ENCODE measurements around the gene NMRAL1. TPM values are rescaled to one million over a fixed set of nuclear protein-coding genes. Genes with fewer than 3 reads are reported as not detected.

Gene NMRAL1
- total and polyA plus RNA-seq, 3 experiments from 2014 or later = 63.8 to 75.4 (median 65.8) TPM

- H3K27me3 Mint-ChIP-seq = no peaks in the 10 kb centered on the region
- H3K4me3 ChIP-seq (ENCODE audit: low read length) = no peak overlapping the region
- POLR2A ChIA-PET = interaction anchor here (1.4 kb wide), 1 partner anchor 11 kb away, joined by 4 read pairs; no protein-coding TSS in a partner anchor
- peaks cover 70 to 90% (median 90%) of the 10 kb centered on the region in 3 donors for H3K4me1 Mint-ChIP-seq
- no peak overlapping the region for H3K4me3 Mint-ChIP-seq
- H3K4me1 ChIP-seq (ENCODE audit: insufficient read depth, low read length) = peaks cover 90% of the 10 kb centered on the region
- no peaks in the 10 kb centered on the region for H3K9me3 Mint-ChIP-seq
- peaks cover 11% of the 10 kb centered on the region for H3K36me3 ChIP-seq (ENCODE audit: insufficient read depth, low read length)
- H3K27ac Mint-ChIP-seq = peak overlapping the region in 7 of 8 donors; percentile 35 to 90 (median 76)
- no peak for DNase-seq
- H3K27me3 ChIP-seq (ENCODE audit: insufficient read depth, low read length, poor library complexity, severe bottlenecking) = no peaks in the 10 kb centered on the region
- CTCF ChIA-PET = interaction anchor here (1.1 to 3.8 kb wide), 4 partner anchors 10 to 124 kb away, joined by 3 to 31 read pairs (median 6); partner anchors contain the start of genes HMOX2 and MGRN1
- no peak overlapping the region for H3K27ac ChIP-seq (ENCODE audit: low read depth, low read length)
- no peaks in the 10 kb centered on the region for H3K9me3 ChIP-seq (ENCODE audit: low read length)
- peaks cover 0 to 44% (median 8%) of the 10 kb centered on the region in 3 donors for H3K36me3 Mint-ChIP-seq
Measured at GRCh38 chr16:4500272-4500671, 25.8 kb upstream of the NMRAL1 start.

- Mint-ChIP-seq H3K9me3 (no peaks in the 10 kb centered on the region), H3K4me3 (no peak overlapping the region), H3K36me3 (peaks cover 0 to 48% (median 7%) of the 10 kb centered on the region in 3 donors), H3K27ac (peak overlapping the region in 7 of 8 donors; percentile 70 to 93 (median 82)), H3K4me1 (peaks cover 72 to 94% (median 93%) of the 10 kb centered on the region in 3 donors), H3K27me3 (no peaks in the 10 kb centered on the region)
- peaks cover 91% of the 10 kb centered on the region for H3K4me1 ChIP-seq (ENCODE audit: insufficient read depth, low read length)
- CTCF ChIA-PET = interaction anchor here (0.6 to 3.8 kb wide), 3 partner anchors 9 to 125 kb away, joined by 3 to 31 read pairs (median 4); partner anchors contain the start of genes HMOX2 and MGRN1
- H3K4me3 ChIP-seq (ENCODE audit: low read length) = no peak overlapping the region
- peaks cover 13% of the 10 kb centered on the region for H3K36me3 ChIP-seq (ENCODE audit: insufficient read depth, low read length)
- DNase-seq = no peak
- H3K9me3 ChIP-seq (ENCODE audit: low read length) = no peaks in the 10 kb centered on the region
- POLR2A ChIA-PET = interaction anchor here (1.4 kb wide), 1 partner anchor 10 kb away, joined by 4 read pairs; no protein-coding TSS in a partner anchor
- no peak overlapping the region for H3K27ac ChIP-seq (ENCODE audit: low read depth, low read length)
- H3K27me3 ChIP-seq (ENCODE audit: insufficient read depth, low read length, poor library complexity, severe bottlenecking) = no peaks in the 10 kb centered on the region
Measured at GRCh38 chr16:4499196-4499555, 24.8 kb upstream of the NMRAL1 start.

DNA sequence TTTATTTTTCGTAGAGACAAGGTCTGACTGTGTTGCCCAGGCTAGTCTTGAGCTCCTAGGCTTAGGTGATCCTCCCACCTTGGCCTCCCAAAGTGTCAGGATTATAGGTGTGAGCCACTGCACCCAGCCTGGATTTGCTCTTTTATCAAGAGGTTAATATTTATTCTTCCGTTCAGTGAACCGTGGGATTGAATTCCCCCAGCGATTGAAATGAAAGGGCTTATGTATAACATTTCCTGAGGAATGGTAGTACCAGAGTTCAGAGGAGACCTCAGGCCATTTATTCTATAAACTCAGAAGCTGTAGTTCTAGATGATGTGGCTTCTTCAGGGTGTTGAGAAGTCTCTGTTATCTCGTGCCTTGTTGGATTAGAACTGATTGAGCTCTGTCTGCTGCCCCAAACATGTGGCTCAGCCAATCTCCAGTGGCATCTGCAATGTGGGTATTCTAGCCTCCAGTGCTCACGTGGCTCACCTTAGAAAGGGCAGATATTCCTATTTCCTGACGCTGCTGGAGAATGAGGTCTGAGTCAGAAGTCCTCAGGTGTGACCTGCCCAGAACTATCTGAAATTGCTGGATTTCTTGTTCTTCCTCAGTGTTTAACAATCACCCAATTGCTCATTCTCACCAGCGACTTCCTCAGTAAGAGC, 24.2 kb upstream of the NMRAL1 start:
- no peaks in the 10 kb centered on the region for H3K27me3 ChIP-seq (ENCODE audit: insufficient read depth, low read length, poor library complexity, severe bottlenecking)
- H3K27me3 Mint-ChIP-seq = no peaks in the 10 kb centered on the region
- no peaks in the 10 kb centered on the region for H3K9me3 ChIP-seq (ENCODE audit: low read length)
- no peak for DNase-seq
- ChIA-PET CTCF (interaction anchor here (0.6 to 3.8 kb wide), 2 partner anchors 8 to 22 kb away, joined by 3 to 31 read pairs; partner anchors contain the start of gene HMOX2), POLR2A (no interaction called here)
- H3K36me3 ChIP-seq (ENCODE audit: insufficient read depth, low read length) = peaks cover 13% of the 10 kb centered on the region
- H3K4me1 Mint-ChIP-seq = peaks cover 69 to 95% (median 93%) of the 10 kb centered on the region in 3 donors
- no peak overlapping the region for H3K27ac ChIP-seq (ENCODE audit: low read depth, low read length)
- H3K36me3 Mint-ChIP-seq = peaks cover 0 to 48% (median 7%) of the 10 kb centered on the region in 3 donors
- H3K4me3 Mint-ChIP-seq = peak overlapping the region in 1 of 7 donors; percentile 7
- H3K27ac Mint-ChIP-seq = peak overlapping the region in 7 of 8 donors; percentile 70 to 93 (median 82)
- H3K9me3 Mint-ChIP-seq = no peaks in the 10 kb centered on the region
- H3K4me1 ChIP-seq (ENCODE audit: insufficient read depth, low read length) = peaks cover 89% of the 10 kb centered on the region
- no peak overlapping the region for H3K4me3 ChIP-seq (ENCODE audit: low read length)

- Mint-ChIP-seq H3K4me1 (peaks cover 58 to 91% (median 90%) of the 10 kb centered on the region in 3 donors), H3K27ac (peak overlapping the region in 7 of 8 donors; percentile 47 to 81 (median 71)), H3K4me3 (no peak overlapping the region), H3K9me3 (no peaks in the 10 kb centered on the region), H3K36me3 (peaks cover 0 to 56% (median 7%) of the 10 kb centered on the region in 3 donors), H3K27me3 (no peaks in the 10 kb centered on the region)
- CTCF ChIA-PET = interaction anchor here (1.3 kb wide), 1 partner anchor 9 kb away, joined by 7 read pairs; no protein-coding TSS in a partner anchor
- H3K9me3 ChIP-seq (ENCODE audit: low read length) = no peaks in the 10 kb centered on the region
- H3K27ac ChIP-seq (ENCODE audit: low read depth, low read length) = no peak overlapping the region
- no peak overlapping the region for H3K4me3 ChIP-seq (ENCODE audit: low read length)
- POLR2A ChIA-PET = interaction anchor here (0.5 kb wide), 1 partner anchor 66 kb away, joined by 3 read pairs; no protein-coding TSS in a partner anchor
- no peak for DNase-seq
- peaks cover 13% of the 10 kb centered on the region for H3K36me3 ChIP-seq (ENCODE audit: insufficient read depth, low read length)
- H3K27me3 ChIP-seq (ENCODE audit: insufficient read depth, low read length, poor library complexity, severe bottlenecking) = no peaks in the 10 kb centered on the region
- H3K4me1 ChIP-seq (ENCODE audit: insufficient read depth, low read length) = peaks cover 81% of the 10 kb centered on the region
Measured at GRCh38 chr16:4496305-4496704, 21.9 kb upstream of the NMRAL1 start.

- Mint-ChIP-seq H3K27ac (peak overlapping the region; percentile 66 to 84 (median 75)), H3K4me3 (no peak overlapping the region), H3K27me3 (no peaks in the 10 kb centered on the region), H3K9me3 (no peaks in the 10 kb centered on the region), H3K4me1 (peaks cover 57 to 91% (median 90%) of the 10 kb centered on the region in 3 donors), H3K36me3 (peaks cover 0 to 62% (median 7%) of the 10 kb centered on the region in 3 donors)
- POLR2A ChIA-PET = no interaction called here
- CTCF ChIA-PET = interaction anchor here (1.3 kb wide), 1 partner anchor 9 kb away, joined by 7 read pairs; no protein-coding TSS in a partner anchor
- no peak for DNase-seq
- Histone ChIP-seq H3K9me3 (ENCODE audit: low read length) (no peaks in the 10 kb centered on the region), H3K27ac (ENCODE audit: low read depth, low read length) (no peak overlapping the region), H3K27me3 (ENCODE audit: insufficient read depth, low read length, poor library complexity, severe bottlenecking) (no peaks in the 10 kb centered on the region), H3K4me1 (ENCODE audit: insufficient read depth, low read length) (peaks cover 81% of the 10 kb centered on the region), H3K4me3 (ENCODE audit: low read length) (no peak overlapping the region), H3K36me3 (ENCODE audit: insufficient read depth, low read length) (peaks cover 13% of the 10 kb centered on the region)
Measured at GRCh38 chr16:4495766-4496165, 21.3 kb upstream of the NMRAL1 start.

GRCh38 chr16:4494746-4495490, 20.5 kb upstream of the NMRAL1 start:
- peaks cover 81% of the 10 kb centered on the region for H3K4me1 ChIP-seq (ENCODE audit: insufficient read depth, low read length)
- peak overlapping the region; percentile 73 to 91 (median 78) for H3K27ac Mint-ChIP-seq
- peaks cover 58 to 91% (median 90%) of the 10 kb centered on the region in 3 donors for H3K4me1 Mint-ChIP-seq
- peaks cover 0 to 68% (median 10%) of the 10 kb centered on the region in 3 donors for H3K36me3 Mint-ChIP-seq
- no peak for DNase-seq
- no peak overlapping the region for H3K27ac ChIP-seq (ENCODE audit: low read depth, low read length)
- ChIA-PET CTCF (interaction anchor here (1.0 kb wide), 2 partner anchors 10 to 17 kb away, joined by 4 to 5 read pairs; no protein-coding TSS in a partner anchor), POLR2A (interaction anchor here (0.7 to 1.0 kb wide), 2 partner anchors 19 to 192 kb away, joined by 4 to 6 read pairs; partner anchors contain the start of gene HMOX2)
- no peaks in the 10 kb centered on the region for H3K27me3 Mint-ChIP-seq
- no peaks in the 10 kb centered on the region for H3K9me3 Mint-ChIP-seq
- H3K4me3 Mint-ChIP-seq = peak overlapping the region in 2 of 7 donors; percentile 20 to 54
- H3K4me3 ChIP-seq (ENCODE audit: low read length) = no peak overlapping the region
- H3K9me3 ChIP-seq (ENCODE audit: low read length) = no peaks in the 10 kb centered on the region
- peaks cover 13% of the 10 kb centered on the region for H3K36me3 ChIP-seq (ENCODE audit: insufficient read depth, low read length)
- no peaks in the 10 kb centered on the region for H3K27me3 ChIP-seq (ENCODE audit: insufficient read depth, low read length, poor library complexity, severe bottlenecking)

GRCh38 chr16:4491898-4492297, 17.5 kb upstream of the NMRAL1 start:
- Mint-ChIP-seq H3K9me3 (no peaks in the 10 kb centered on the region), H3K4me1 (peaks cover 56 to 84% (median 82%) of the 10 kb centered on the region in 3 donors), H3K4me3 (no peak overlapping the region), H3K36me3 (peaks cover 0 to 54% (median 8%) of the 10 kb centered on the region in 3 donors), H3K27ac (peak overlapping the region in 7 of 8 donors; percentile 3 to 99 (median 94)), H3K27me3 (no peaks in the 10 kb centered on the region)
- POLR2A ChIA-PET = no interaction called here
- peaks cover 86% of the 10 kb centered on the region for H3K4me1 ChIP-seq (ENCODE audit: insufficient read depth, low read length)
- no peak for DNase-seq
- H3K4me3 ChIP-seq (ENCODE audit: low read length) = no peak overlapping the region
- no peak overlapping the region for H3K27ac ChIP-seq (ENCODE audit: low read depth, low read length)
- peaks cover 6% of the 10 kb centered on the region for H3K36me3 ChIP-seq (ENCODE audit: insufficient read depth, low read length)
- CTCF ChIA-PET = interaction anchor here (3.1 to 8.0 kb wide), 2 partner anchors 14 to 15 kb away, joined by 27 to 41 read pairs; partner anchors contain the start of genes HMOX2 and NMRAL1
- H3K27me3 ChIP-seq (ENCODE audit: insufficient read depth, low read length, poor library complexity, severe bottlenecking) = no peaks in the 10 kb centered on the region
- no peaks in the 10 kb centered on the region for H3K9me3 ChIP-seq (ENCODE audit: low read length)
